GM21390 (cell line): ENCODE data around the gene EML2.

ENCODE experiments used
- ATAC-seq: cut with Tn5 transposase; IDR thresholded peaks from one replicate; pipeline ENCODE4 v1.9.1; 2021; ENCODE audit not compliant: unreplicated experiment

Gene EML2

GRCh38 chr19:45590300-45591003 is 48.7 kb downstream of the EML2 start:
- ATAC-seq: no peak

DNA sequence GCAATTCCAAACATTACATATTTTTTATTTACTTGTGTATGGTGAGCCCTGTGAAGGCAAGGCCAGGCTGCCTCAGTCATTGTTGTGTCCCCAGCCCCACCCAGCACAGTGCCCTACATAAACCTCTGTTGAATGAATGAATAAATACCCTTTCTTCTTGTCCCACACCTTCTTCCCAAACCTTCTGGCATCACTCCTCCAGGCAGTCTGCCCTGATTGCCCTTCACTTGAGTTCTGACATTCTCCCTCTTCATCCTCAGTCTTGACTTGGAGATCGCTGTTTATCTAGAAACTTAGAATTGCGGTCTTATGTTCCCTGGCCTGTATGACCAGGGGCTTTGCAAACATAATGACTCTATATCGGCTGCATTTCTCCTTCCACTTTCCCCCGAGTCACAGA is 49.4 kb downstream of the EML2 start:
- no peak for ATAC-seq

DNA sequence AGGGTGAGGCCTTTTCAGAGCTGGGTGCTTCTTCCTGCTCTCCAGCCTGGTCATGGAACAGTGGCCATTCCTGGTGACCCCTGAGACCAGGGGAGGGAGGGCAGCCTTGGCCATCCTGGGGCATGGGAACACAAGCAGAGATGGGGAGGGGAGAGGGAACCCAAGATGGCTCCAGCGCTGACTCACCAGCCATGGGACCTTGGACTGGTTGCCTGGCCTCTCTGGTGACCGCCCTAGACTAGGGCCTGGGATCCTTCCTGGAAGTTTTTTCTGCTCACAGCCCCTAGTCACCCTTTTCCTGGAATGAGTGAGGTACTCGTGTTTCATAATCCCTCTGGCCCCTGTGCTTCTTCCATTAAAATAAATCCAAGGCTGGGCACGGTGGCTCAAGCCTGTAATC is 51.3 kb downstream of the EML2 start:
- ATAC-seq: no peak

DNA sequence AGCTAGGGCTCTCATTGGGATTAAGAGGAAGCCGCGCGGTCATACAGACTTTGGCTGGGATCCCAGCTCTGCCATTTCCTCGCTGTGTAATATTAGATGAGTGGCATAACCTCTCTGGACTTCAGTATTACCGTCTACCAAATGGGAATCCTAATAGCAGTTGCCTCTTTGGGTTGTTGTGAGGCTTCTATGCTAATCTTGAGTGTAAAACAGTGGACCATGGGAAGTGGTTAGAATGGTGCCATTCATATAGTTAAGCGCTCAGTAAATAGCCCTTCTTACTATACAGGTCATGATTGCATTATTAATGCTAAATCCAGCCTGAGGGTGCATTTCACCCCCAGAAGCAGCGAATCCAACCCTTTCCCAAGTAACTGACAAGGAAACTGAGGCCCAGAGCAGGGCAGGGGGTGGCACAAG is 54.0 kb downstream of the EML2 start:
- no peak for ATAC-seq

DNA sequence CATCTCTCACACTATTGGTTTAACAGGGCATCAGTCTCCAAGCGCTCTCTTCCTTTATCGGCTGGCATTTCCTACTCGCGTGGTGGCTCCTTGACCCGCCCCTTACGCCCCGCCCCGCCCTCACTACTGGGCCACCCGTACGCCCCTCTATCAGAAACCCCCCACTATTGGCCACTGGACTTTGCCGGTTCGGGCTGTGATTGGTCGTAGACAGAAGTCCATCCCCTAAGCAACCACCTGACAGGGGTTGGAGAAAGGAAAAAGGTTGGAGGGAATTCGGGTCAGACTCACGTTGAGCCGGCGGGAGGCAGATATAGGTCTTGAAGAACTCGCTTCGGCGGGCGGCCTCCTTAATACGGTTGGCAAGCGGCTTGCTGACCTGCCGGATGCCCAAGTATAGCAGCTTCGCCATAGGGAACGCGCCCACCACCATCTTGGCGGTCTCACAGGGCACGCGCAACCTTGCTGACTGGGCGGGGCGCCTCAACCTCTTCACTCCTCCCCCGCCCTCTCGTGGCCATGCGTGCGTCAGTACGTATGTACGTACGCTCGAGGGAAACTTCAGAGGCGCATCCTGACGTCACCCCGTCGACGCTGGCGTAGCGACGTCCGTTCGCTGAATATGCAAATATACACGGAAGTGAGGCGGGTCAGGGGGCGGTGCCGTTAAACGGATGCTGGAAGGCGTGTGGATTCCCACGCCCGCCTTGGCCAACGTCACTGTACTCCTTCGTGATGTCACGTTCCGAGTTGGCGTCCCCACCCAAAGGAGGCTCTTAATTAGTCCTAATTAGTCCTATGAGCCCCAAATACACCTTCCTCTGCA is 54.7 kb downstream of the EML2 start, which contains the start of gene OPA3:
TSS of gene OPA3 (minus strand) at position 471 of the 826 bp plus-strand sequence. CDS start at position 433, 38 bp downstream.
- ATAC-seq: peak; percentile 78

- no peak for ATAC-seq
These were observed 57.6 kb downstream of the EML2 start for GRCh38 chr19:45581576-45581975.

- ATAC-seq: no peak
These were observed 60.3 kb downstream of the EML2 start for GRCh38 chr19:45578861-45579260.

- no peak for ATAC-seq
These were observed 61.9 kb downstream of the EML2 start for GRCh38 chr19:45577111-45577905.

DNA sequence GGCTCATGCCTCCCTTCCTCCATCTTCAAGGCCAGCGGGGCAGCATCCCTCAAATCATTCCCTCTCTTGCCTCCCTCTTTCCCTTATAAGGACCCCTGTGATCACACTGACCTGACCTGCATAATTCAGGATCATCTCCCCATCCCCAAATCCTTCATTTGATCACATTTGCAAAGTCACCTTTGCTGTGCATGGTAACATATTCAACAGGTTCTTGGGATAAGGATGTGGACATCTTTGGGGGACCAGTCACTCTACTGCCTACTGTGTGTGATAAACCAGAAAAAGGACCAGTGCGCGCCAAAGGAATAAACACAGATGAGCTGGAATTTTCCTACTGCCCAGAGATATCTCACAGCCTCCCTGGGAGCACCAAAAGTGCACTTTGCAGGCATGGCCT is 62.5 kb downstream of the EML2 start:
- ATAC-seq: no peak

GRCh38 chr19:45575216-45575615 is 64.0 kb downstream of the EML2 start:
- no peak for ATAC-seq

DNA sequence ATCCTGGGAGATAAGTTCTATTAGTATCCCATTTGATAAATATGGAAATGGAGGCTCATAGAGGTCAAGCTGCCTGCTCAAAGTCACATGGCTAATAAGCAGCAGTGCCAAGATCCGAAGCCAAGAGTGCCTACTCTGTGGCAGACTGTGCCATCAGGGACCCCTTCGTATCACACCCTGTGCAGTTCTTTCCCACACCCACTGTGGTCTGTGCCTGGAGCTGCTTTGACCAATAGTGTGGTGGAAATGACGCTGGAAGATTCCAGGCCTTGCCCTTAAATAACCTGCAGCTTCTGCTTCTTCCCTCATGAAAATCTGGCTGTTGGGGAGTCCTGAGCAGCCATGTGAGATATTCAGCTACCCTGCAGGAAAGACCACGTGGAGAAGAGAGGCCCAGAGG is 64.7 kb downstream of the EML2 start:
- no peak for ATAC-seq

GRCh38 chr19:45571457-45572220 is 67.6 kb downstream of the EML2 start:
- ATAC-seq: no peak

DNA sequence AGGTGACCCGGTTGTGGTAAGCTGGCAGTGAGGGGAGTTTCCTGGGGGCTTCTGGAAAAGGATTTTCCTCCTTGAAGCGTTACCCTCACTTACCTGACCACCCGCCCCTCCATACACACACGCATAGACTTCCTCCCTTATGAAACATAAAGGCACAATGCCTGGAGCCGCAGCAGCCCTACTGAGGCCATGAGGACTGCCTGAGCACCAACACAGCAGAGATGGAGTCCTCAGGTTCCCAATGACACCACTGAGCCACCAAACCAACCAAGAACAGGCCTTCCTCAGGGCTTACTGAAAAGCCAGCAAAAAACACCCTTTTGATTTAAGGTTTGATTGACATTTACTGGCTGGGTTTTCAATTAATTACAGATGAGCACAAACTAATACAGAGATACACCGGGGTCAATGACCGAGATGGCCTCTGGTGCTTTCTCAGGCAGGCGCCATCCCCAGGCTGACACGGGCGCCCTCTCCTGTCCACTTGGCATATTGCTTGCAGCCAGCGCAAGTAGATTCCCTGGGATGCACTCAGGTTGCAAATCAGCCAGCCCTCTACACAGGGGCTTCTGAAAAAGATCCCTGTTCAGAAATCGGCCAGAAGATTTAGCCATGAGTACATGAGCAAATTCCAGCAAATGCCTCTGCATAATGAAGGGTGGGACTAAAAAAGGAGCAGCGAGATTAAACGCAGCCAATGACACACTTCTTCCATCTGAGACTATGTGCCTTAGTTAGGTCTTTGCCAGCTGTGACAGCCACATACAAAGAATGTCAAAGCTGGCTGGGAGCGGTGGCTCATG is 69.4 kb downstream of the EML2 start:
- ATAC-seq: no peak

DNA sequence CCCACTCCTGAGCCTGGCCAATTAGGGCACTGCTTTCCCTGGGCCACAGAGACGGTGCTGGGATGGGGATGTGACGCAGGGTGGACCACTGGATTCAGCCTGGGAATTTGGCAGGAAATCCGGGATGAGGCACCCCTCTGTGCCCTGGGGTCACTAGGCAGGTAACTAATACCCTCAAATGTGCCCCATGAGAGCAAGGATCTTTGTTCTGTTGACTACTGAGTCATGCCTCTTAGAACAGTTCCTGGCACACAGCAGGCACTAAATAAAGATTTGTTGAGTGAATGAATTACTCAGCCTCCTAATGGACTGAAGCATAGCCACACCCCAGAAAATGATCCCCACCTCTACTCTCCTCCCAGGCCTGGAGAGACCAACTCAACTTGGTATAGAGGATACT is 70.5 kb downstream of the EML2 start:
- ATAC-seq: no peak

- ATAC-seq: no peak
These were observed 71.6 kb downstream of the EML2 start for GRCh38 chr19:45567609-45568008.

DNA sequence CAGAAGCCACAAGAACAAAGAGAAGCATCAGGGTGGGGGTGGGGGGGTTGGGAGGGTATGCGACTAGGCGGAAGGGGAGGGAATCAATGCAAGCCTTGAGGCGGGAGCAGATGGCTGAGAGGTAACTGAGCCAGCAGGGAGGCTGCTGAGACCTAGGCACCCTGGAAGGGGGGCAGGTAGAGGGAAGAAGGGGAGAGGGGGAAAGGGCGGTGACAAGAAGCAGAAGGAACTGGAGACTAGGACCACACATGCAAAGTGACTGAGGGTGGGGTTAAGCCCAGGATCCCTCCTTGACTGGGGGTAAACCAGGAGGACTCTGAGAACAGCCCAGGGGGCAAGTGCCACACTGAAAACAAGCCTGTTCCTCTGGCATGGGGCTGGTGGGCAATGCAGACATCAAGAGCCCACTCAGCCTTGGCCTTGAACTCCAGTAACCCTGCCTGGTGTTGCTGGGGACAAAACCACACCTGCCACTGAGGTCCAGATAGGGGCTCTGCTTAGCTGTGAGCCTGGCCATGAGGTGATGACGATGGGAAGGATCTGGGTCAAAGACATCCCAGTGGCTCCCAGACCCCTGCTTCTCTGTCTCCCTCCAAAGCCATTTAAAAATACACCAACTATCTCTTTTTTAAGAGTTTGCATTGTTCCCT is 74.9 kb downstream of the EML2 start:
- ATAC-seq: no peak

GRCh38 chr19:45560686-45561085 is 78.5 kb downstream of the EML2 start:
- no peak for ATAC-seq

- ATAC-seq: no peak
These were observed 79.2 kb downstream of the EML2 start for GRCh38 chr19:45560038-45560437.
